Thyroid gland (tissue), 4 donors: ENCODE data around the gene C17orf113.

Experiments
- POLR2A ChIP-seq, 2 donors: fragments of 450-650 bp; IDR thresholded peaks; one replicate each; pipeline ENCODE4 v1.6.1; 2017; ENCODE audit warnings: antibody characterized with exemption in 2 of 2, mild to moderate bottlenecking in 2 of 2, moderate library complexity in 1 of 2
- TF ChIP-seq, protein P1 (sequence below), 6 experiments: fragments of 200-600 bp in 3 of 6; fragments of 450-650 bp in 3 of 6; sonication (generic) in 3 of 6; IDR thresholded peaks; one replicate each; pipeline ENCODE4 v1.5.1; 2016 to 2019; ENCODE audit warnings: antibody characterized with exemption in 6 of 6, mild to moderate bottlenecking in 2 of 6, inconsistent platforms in 1 of 6, moderate library complexity in 1 of 6

DNA sequence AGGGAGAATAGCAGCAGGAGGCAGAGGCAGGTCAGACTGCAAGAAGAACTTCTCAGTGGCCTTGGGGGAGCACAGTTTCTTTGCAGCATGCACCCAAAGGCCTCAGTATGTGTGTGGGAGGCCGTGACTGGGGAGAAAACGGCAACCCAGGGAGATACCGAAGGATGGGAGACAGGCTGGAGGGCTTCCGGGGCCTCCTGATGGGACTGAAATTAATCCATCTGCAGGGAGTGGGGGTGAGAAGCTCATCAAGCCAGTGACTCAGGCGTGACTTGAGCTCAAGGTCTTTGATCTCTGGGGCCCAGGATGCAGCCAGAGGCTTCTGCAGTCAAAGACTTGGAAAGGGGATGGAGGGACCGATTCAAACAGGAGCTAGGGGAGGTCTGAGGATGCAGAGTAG lies 5.1 kb upstream of the C17orf113 start:
- TF ChIP-seq, protein P1, sequence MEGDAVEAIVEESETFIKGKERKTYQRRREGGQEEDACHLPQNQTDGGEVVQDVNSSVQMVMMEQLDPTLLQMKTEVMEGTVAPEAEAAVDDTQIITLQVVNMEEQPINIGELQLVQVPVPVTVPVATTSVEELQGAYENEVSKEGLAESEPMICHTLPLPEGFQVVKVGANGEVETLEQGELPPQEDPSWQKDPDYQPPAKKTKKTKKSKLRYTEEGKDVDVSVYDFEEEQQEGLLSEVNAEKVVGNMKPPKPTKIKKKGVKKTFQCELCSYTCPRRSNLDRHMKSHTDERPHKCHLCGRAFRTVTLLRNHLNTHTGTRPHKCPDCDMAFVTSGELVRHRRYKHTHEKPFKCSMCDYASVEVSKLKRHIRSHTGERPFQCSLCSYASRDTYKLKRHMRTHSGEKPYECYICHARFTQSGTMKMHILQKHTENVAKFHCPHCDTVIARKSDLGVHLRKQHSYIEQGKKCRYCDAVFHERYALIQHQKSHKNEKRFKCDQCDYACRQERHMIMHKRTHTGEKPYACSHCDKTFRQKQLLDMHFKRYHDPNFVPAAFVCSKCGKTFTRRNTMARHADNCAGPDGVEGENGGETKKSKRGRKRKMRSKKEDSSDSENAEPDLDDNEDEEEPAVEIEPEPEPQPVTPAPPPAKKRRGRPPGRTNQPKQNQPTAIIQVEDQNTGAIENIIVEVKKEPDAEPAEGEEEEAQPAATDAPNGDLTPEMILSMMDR (IDR thresholded peaks at IDR 0.05), result no peak
- TF ChIP-seq POLR2A (IDR thresholded peaks at IDR 0.05), result no peak
